HepG2 (cell line): ENCODE measurements around the gene SP9. TPM values are rescaled to one million over a fixed set of nuclear protein-coding genes. Genes with fewer than 3 reads are reported as not detected.

Source experiments
- AGO2 ChIP-seq: fragments of 200-400 bp; formaldehyde crosslinking; optimal IDR thresholded peaks from 2 replicates; pipeline ENCODE3; 2017; ENCODE audit warnings: mild to moderate bottlenecking, low read depth, low read length, moderate library complexity
- ATF1 ChIP-seq: IDR thresholded peaks from 2 replicates; pipeline ENCODE4 v1.6.1; 2016; ENCODE audit warnings: mild to moderate bottlenecking, control low read depth
- CEBPB ChIP-seq: IDR thresholded peaks from 2 replicates; pipeline ENCODE4 v1.6.1; 2011; ENCODE audit warnings: low read depth, low read length, improper control_type of control experiment, borderline replicate concordance
- ELF4 ChIP-seq: sonication (generic); formaldehyde crosslinking; IDR thresholded peaks from 2 replicates; pipeline ENCODE4 v1.5.0; 2020; ENCODE audit warnings: missing genetic modification reagents, mild to moderate bottlenecking, moderate library complexity, borderline replicate concordance
- EP300 ChIP-seq, 3 experiments: sonication (generic) in 1 of 3; formaldehyde crosslinking in 1 of 3; IDR thresholded peaks; 2 replicates each; pipeline versions ENCODE4 v1.5.1 to v1.6.1; 2011 to 2020; ENCODE audit warnings: low read depth in 2 of 3, low read length in 2 of 3, borderline replicate concordance in 1 of 3, improper control_type of control experiment in 1 of 3, mild to moderate bottlenecking in 1 of 3, missing genetic modification reagents in 1 of 3, moderate library complexity in 1 of 3
- GATAD2A ChIP-seq: IDR thresholded peaks from 2 replicates; pipeline ENCODE4 v1.6.1; 2016
- KMT2A ChIP-seq: sonication (generic); formaldehyde crosslinking; IDR thresholded peaks from 2 replicates; pipeline ENCODE4 v1.4.0; 2020; ENCODE audit warnings: missing genetic modification reagents
- MYC ChIP-seq: sonication (generic); formaldehyde crosslinking; IDR thresholded peaks from 2 replicates; pipeline ENCODE4 v1.9.0; 2021; ENCODE audit warnings: missing genetic modification reagents, borderline replicate concordance
- RFX5 ChIP-seq: IDR thresholded peaks from 2 replicates; pipeline ENCODE4 v1.6.1; 2011; ENCODE audit warnings: low read depth, low read length, improper control_type of control experiment
- SP140L ChIP-seq: sonication (generic); formaldehyde crosslinking; IDR thresholded peaks from 2 replicates; pipeline ENCODE4 v1.4.0; 2020; ENCODE audit warnings: missing genetic modification reagents, borderline replicate concordance
- ZFP36L1 ChIP-seq: sonication (generic); formaldehyde crosslinking; IDR thresholded peaks from 2 replicates; pipeline ENCODE4 v1.8.0; 2022; ENCODE audit warnings: mild to moderate bottlenecking, missing genetic modification reagents, moderate library complexity
- ZNF256 ChIP-seq: sonication (generic); formaldehyde crosslinking; conservative IDR thresholded peaks from 2 replicates; pipeline ENCODE4 v1.4.0; 2020; ENCODE audit warnings: missing genetic modification reagents
- polyA plus RNA-seq, 8 experiments: library from polyadenylated mRNA; depleted of rRNA in 3 of 8; stranded (reverse) in 7 of 8; unstranded in 1 of 8; fragments of >200 nt; fragmentation: Illumina TruSeq in 4 of 8; extraction: Trizol in 4 of 8; gene quantifications; 2 replicates each; pipeline versions ENCODE4 v1.2.1 to v1.2.3, GENCODE V29; 2011 to 2016; ENCODE audit warnings: low read depth in 4 of 8, missing spikeins in 1 of 8, mixed read lengths in 1 of 8; ENCODE audit not compliant: insufficient read depth in 1 of 8
- total RNA-seq, 5 experiments: library from RNA; depleted of rRNA; stranded (reverse); fragments of >200 nt; fragmentation: Illumina TruSeq; extraction: Trizol; gene quantifications; 2 replicates each; pipeline ENCODE4 v1.2.3, GENCODE V29; 2016; ENCODE audit warnings: low read depth in 1 of 5
- TF ChIP-seq, protein P1 (sequence below): sonication (generic); formaldehyde crosslinking; IDR thresholded peaks from 2 replicates; pipeline ENCODE4 v1.4.0; 2020; ENCODE audit warnings: missing genetic modification reagents, mild to moderate bottlenecking, borderline replicate concordance
- TF ChIP-seq, protein P2 (sequence below): sonication (generic); formaldehyde crosslinking; IDR thresholded peaks from 2 replicates; pipeline ENCODE4 v1.5.0; 2020; ENCODE audit warnings: mild to moderate bottlenecking, missing genetic modification reagents
- TF ChIP-seq, protein P3 (sequence below): sonication (generic); formaldehyde crosslinking; IDR thresholded peaks from 2 replicates; pipeline ENCODE4 v1.4.0; 2020; ENCODE audit warnings: mild to moderate bottlenecking, missing genetic modification reagents
- TF ChIP-seq, protein P4 (sequence below): sonication (generic); formaldehyde crosslinking; IDR thresholded peaks from 2 replicates; pipeline ENCODE4 v1.8.0; 2022; ENCODE audit warnings: mild to moderate bottlenecking, missing genetic modification reagents, borderline replicate concordance
- TF ChIP-seq, protein P5 (sequence below): sonication (generic); formaldehyde crosslinking; IDR thresholded peaks from 2 replicates; pipeline ENCODE4 v1.4.0; 2020; ENCODE audit warnings: missing genetic modification reagents

SP9 gene
- total and polyA plus RNA-seq, 2 of the 13 experiments (the other 11 are each of a cell fraction or from before 2014, with no cell fraction given), result not detected

DNA sequence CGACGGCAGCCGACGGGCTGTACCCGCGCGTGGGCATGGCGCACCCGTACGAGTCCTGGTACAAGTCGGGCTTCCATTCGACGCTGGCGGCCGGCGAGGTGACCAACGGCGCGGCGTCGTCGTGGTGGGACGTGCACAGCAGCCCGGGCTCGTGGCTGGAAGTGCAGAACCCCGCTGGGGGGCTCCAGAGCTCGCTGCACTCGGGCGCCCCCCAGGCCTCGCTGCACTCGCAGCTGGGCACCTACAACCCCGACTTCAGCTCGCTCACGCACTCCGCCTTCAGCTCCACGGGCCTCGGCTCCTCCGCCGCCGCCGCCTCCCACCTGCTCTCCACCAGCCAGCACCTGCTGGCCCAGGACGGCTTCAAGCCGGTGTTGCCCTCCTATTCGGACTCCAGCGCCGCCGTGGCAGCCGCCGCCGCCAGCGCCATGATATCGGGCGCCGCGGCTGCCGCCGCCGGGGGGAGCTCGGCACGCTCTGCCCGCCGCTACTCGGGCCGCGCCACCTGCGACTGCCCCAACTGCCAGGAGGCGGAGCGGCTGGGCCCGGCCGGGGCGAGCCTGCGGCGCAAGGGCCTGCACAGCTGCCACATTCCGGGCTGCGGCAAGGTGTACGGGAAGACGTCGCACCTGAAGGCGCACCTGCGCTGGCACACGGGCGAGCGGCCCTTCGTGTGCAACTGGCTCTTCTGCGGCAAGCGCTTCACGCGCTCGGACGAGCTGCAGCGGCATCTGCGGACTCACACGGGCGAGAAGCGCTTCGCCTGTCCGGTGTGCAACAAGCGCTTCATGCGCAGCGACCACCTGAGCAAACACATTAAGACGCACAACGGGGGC is 2.0 kb downstream of the SP9 start (continued):
- TF ChIP-seq ZNF256 (no peak), SP140L (CRISPR knock-in tag) (no peak), ELF4 (no peak), KMT2A (CRISPR knock-in tag) (peak; percentile 39; the same call in 1 of the 2 replicates), ATF1 (CRISPR knock-in tag) (no peak), EP300 (IDR thresholded peaks at IDR 0.05; ENCODE audit: low read depth in 2 of 2, low read length in 2 of 2) (no peak), EP300 (CRISPR knock-in tag; IDR thresholded peaks at IDR 0.05; ENCODE audit: borderline replicate concordance) (no peak), MYC (CRISPR knock-in tag) (peak; percentile 11; the same call in 1 of the 2 replicates), GATAD2A (no peak), ZFP36L1 (CRISPR knock-in tag) (no peak), AGO2 (no peak), CEBPB (no peak), RFX5 (no peak)
- TF ChIP-seq, protein P1, sequence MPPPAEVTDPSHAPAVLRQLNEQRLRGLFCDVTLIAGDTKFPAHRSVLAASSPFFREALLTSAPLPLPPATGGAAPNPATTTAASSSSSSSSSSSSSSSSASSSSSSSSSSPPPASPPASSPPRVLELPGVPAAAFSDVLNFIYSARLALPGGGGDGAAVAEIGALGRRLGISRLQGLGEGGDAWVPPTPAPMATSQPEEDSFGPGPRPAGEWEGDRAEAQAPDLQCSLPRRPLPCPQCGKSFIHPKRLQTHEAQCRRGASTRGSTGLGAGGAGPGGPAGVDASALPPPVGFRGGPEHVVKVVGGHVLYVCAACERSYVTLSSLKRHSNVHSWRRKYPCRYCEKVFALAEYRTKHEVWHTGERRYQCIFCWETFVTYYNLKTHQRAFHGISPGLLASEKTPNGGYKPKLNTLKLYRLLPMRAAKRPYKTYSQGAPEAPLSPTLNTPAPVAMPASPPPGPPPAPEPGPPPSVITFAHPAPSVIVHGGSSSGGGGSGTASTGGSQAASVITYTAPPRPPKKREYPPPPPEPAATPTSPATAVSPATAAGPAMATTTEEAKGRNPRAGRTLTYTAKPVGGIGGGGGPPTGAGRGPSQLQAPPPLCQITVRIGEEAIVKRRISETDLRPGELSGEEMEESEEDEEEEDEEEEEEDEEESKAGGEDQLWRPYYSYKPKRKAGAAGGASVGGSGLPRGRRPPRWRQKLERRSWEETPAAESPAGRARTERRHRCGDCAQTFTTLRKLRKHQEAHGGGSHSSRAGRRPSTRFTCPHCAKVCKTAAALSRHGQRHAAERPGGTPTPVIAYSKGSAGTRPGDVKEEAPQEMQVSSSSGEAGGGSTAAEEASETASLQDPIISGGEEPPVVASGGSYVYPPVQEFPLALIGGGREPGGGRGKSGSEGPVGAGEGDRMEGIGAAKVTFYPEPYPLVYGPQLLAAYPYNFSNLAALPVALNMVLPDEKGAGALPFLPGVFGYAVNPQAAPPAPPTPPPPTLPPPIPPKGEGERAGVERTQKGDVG (CRISPR knock-in tag), result no peak
- TF ChIP-seq, protein P2, sequence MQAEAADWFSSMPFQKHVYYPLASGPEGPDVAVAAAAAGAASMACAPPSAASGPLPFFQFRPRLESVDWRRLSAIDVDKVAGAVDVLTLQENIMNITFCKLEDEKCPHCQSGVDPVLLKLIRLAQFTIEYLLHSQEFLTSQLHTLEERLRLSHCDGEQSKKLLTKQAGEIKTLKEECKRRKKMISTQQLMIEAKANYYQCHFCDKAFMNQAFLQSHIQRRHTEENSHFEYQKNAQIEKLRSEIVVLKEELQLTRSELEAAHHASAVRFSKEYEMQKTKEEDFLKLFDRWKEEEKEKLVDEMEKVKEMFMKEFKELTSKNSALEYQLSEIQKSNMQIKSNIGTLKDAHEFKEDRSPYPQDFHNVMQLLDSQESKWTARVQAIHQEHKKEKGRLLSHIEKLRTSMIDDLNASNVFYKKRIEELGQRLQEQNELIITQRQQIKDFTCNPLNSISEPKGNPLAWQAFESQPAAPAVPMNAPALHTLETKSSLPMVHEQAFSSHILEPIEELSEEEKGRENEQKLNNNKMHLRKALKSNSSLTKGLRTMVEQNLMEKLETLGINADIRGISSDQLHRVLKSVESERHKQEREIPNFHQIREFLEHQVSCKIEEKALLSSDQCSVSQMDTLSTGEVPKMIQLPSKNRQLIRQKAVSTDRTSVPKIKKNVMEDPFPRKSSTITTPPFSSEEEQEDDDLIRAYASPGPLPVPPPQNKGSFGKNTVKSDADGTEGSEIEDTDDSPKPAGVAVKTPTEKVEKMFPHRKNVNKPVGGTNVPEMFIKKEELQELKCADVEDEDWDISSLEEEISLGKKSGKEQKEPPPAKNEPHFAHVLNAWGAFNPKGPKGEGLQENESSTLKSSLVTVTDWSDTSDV, result no peak
- TF ChIP-seq, protein P3, sequence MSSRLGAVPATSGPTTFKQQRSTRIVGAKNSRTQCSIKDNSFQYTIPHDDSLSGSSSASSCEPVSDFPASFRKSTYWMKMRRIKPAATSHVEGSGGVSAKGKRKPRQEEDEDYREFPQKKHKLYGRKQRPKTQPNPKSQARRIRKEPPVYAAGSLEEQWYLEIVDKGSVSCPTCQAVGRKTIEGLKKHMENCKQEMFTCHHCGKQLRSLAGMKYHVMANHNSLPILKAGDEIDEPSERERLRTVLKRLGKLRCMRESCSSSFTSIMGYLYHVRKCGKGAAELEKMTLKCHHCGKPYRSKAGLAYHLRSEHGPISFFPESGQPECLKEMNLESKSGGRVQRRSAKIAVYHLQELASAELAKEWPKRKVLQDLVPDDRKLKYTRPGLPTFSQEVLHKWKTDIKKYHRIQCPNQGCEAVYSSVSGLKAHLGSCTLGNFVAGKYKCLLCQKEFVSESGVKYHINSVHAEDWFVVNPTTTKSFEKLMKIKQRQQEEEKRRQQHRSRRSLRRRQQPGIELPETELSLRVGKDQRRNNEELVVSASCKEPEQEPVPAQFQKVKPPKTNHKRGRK, result no peak
- TF ChIP-seq, protein P4, sequence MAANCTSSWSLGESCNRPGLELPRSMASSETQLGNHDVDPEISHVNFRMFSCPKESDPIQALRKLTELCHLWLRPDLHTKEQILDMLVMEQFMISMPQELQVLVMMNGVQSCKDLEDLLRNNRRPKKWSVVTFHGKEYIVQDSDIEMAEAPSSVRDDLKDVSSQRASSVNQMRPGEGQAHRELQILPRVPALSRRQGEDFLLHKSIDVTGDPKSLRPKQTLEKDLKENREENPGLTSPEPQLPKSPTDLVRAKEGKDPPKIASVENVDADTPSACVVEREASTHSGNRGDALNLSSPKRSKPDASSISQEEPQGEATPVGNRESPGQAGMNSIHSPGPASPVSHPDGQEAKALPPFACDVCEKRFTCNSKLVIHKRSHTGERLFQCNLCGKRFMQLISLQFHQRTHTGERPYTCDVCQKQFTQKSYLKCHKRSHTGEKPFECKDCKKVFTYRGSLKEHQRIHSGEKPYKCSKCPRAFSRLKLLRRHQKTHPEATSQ (CRISPR knock-in tag), result no peak
- TF ChIP-seq, protein P5, sequence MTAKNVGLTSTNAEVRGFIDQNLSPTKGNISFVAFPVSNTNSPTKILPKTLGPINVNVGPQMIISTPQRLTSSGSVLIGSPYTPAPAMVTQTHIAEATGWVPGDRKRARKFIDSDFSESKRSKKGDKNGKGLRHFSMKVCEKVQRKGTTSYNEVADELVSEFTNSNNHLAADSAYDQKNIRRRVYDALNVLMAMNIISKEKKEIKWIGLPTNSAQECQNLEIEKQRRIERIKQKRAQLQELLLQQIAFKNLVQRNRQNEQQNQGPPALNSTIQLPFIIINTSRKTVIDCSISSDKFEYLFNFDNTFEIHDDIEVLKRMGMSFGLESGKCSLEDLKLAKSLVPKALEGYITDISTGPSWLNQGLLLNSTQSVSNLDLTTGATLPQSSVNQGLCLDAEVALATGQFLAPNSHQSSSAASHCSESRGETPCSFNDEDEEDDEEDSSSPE (CRISPR knock-in tag), result peak; percentile 52; the same call in 1 of the 2 replicates
